Upper lobe of left lung (tissue), 6 donors: ENCODE data around the gene STON1. TPM values are rescaled to one million over a fixed set of nuclear protein-coding genes. Genes with fewer than 3 reads are reported as not detected.
A peak's percentile ranks its signal among the peaks of the same experiment; 100 is the strongest.

Experiments used
- ATAC-seq, 2 donors: fragments of 200-7000 bp; cut with Tn5 transposase; one replicate each; pipeline ENCODE4 v1.9.1; 2022; ENCODE audit warnings: mild to moderate bottlenecking in 2 of 2, moderate library complexity in 2 of 2; ENCODE audit not compliant: low FRiP score in 2 of 2
- DNase-seq, 2 donors: peaks; one replicate each; pipeline ENCODE4 v3.0.0-alpha.2; 2019 to 2020
- H3K27ac ChIP-seq, 4 donors: fragments of 200-600 bp; sonication (generic); one replicate each; pipeline ENCODE4 v1.5.1; 2016 to 2019
- H3K27me3 ChIP-seq, 4 donors: fragments of 200-600 bp; sonication (generic); one replicate each; pipeline ENCODE4 v1.5.1; 2017 to 2019
- H3K36me3 ChIP-seq, 4 donors: fragments of 200-600 bp; sonication (generic); one replicate each; pipeline ENCODE4 v1.5.1; 2016 to 2019
- H3K4me1 ChIP-seq, 4 donors: fragments of 200-600 bp; sonication (generic); one replicate each; pipeline ENCODE4 v1.5.1; 2018 to 2019
- H3K4me3 ChIP-seq, 4 donors: fragments of 200-600 bp; sonication (generic); one replicate each; pipeline ENCODE4 v1.5.1; 2017 to 2019; ENCODE audit warnings: mild to moderate bottlenecking in 2 of 4, moderate library complexity in 1 of 4
- H3K9me3 ChIP-seq, 4 donors: fragments of 200-600 bp; sonication (generic); one replicate each; pipeline ENCODE4 v1.5.1; 2018 to 2019
- CTCF ChIP-seq, 6 experiments: fragments of 450-650 bp in 4 of 6; fragments of 200-600 bp in 2 of 6; sonication (generic) in 2 of 6; IDR thresholded peaks; one replicate each; pipeline ENCODE4 v1.5.1; 2016 to 2019; ENCODE audit warnings: antibody characterized with exemption in 6 of 6
- EP300 ChIP-seq, 4 donors: sonication (generic); formaldehyde crosslinking; IDR thresholded peaks; one replicate each; pipeline ENCODE4 v1.5.1; 2017; ENCODE audit warnings: antibody characterized with exemption in 4 of 4, control low read depth in 2 of 4
- POLR2A ChIP-seq, 4 donors: fragments of 450-650 bp; IDR thresholded peaks; one replicate each; pipeline ENCODE4 v1.5.1; 2016 to 2017; ENCODE audit warnings: antibody characterized with exemption in 4 of 4, mild to moderate bottlenecking in 2 of 4
- POLR2AphosphoS5 ChIP-seq, 2 donors: sonication (generic); formaldehyde crosslinking; IDR thresholded peaks; one replicate each; pipeline ENCODE4 v1.5.1; 2017; ENCODE audit warnings: antibody characterized with exemption in 2 of 2
- WGBS, 2 donors: methylation state at CpG; one replicate each; pipeline ENCODE4 v1.1.5; 2017 to 2018; 5-methylcytosine and 5-hydroxymethylcytosine counted together
- total RNA-seq, 6 donors: library from RNA; depleted of rRNA in 4 of 6; stranded (reverse); fragments of >200 nt in 4 of 6; gene quantifications; one replicate each; pipeline versions ENCODE4 v1.1.0 to v1.2.1, GENCODE V29; 2016 to 2021
- donor health status: DM: no; HTN: no; CAD: no; lungs with moderate emphysema.
- donor health status: DM: no; HTN: yes; CAD: no; lungs with severe emphysema.

STON1 gene
- total RNA-seq, 6 donors from 2014 or later: 13.2 to 27.0 (median 20.0) TPM

- DNase-seq: no peak
- H3K9me3 ChIP-seq: no peaks in the 10 kb centered on the region
- ATAC-seq: no peak
- no peak overlapping the region for H3K27ac ChIP-seq
- TF ChIP-seq POLR2A (IDR thresholded peaks at IDR 0.05) (no peak), CTCF (IDR thresholded peaks at IDR 0.05) (no peak)
- H3K4me1 ChIP-seq: no peaks in the 10 kb centered on the region
- no peaks in the 10 kb centered on the region for H3K27me3 ChIP-seq
- no peak overlapping the region for H3K4me3 ChIP-seq
- peaks cover 0 to 25% (median 2%) of the 10 kb centered on the region in 4 donors for H3K36me3 ChIP-seq
- 94 to 95% methylated on average over 2 of the region's 2 CpGs for WGBS, 2 donors
Observed at GRCh38 chr2:48597492-48597891, 67.5 kb downstream of the STON1 start.

GRCh38 chr2:48600204-48600813 lies 70.4 kb downstream of the STON1 start:
- Histone ChIP-seq H3K36me3 (peaks cover 0 to 17% (median 2%) of the 10 kb centered on the region in 4 donors), H3K27ac (no peak overlapping the region), H3K9me3 (no peaks in the 10 kb centered on the region), H3K4me1 (no peaks in the 10 kb centered on the region), H3K4me3 (no peak overlapping the region), H3K27me3 (no peaks in the 10 kb centered on the region)
- WGBS, 2 donors: 35 to 37% methylated on average over 4 of the region's 4 CpGs
- DNase-seq: no peak
- ATAC-seq: peak in 1 of 2 donors; percentile 70
- no peak for TF ChIP-seq POLR2A (IDR thresholded peaks at IDR 0.05)
- TF ChIP-seq EP300 (IDR thresholded peaks at IDR 0.05): no peak
- TF ChIP-seq CTCF (IDR thresholded peaks at IDR 0.05): peak; percentile 39 to 60 (median 54)
- TF ChIP-seq POLR2AphosphoS5 (IDR thresholded peaks at IDR 0.05): no peak

- TF ChIP-seq POLR2A (IDR thresholded peaks at IDR 0.05) (no peak), POLR2AphosphoS5 (IDR thresholded peaks at IDR 0.05) (no peak), CTCF (IDR thresholded peaks at IDR 0.05) (no peak), EP300 (IDR thresholded peaks at IDR 0.05) (no peak)
- no peak overlapping the region for H3K4me3 ChIP-seq
- ATAC-seq (no peak), DNase-seq (no peak)
- no peaks in the 10 kb centered on the region for H3K27me3 ChIP-seq
- no peaks in the 10 kb centered on the region for H3K9me3 ChIP-seq
- 77 to 80% methylated on average over 3 of the region's 3 CpGs for WGBS, 2 donors
- peaks cover 0 to 12% (median 2%) of the 10 kb centered on the region in 4 donors for H3K36me3 ChIP-seq
- no peak overlapping the region for H3K27ac ChIP-seq
- H3K4me1 ChIP-seq: no peaks in the 10 kb centered on the region
Observed at GRCh38 chr2:48600917-48601316, 71.0 kb downstream of the STON1 start.

- H3K27ac ChIP-seq: no peak overlapping the region
- no peaks in the 10 kb centered on the region for H3K27me3 ChIP-seq
- ATAC-seq (peak in 1 of 2 donors; percentile 79), DNase-seq (peak in 1 of 2 donors; percentile 51)
- H3K4me3 ChIP-seq: no peak overlapping the region
- 55 to 63% methylated on average over 7 of the region's 7 CpGs for WGBS, 2 donors
- no peaks in the 10 kb centered on the region for H3K9me3 ChIP-seq
- no peaks in the 10 kb centered on the region for H3K4me1 ChIP-seq
- TF ChIP-seq EP300 (IDR thresholded peaks at IDR 0.05) (no peak), CTCF (IDR thresholded peaks at IDR 0.05) (peak in 4 of 6 experiments; percentile 19 to 44 (median 28)), POLR2A (IDR thresholded peaks at IDR 0.05) (no peak)
- peaks cover 0 to 12% (median 2%) of the 10 kb centered on the region in 4 donors for H3K36me3 ChIP-seq
Observed at GRCh38 chr2:48601349-48601748, 71.4 kb downstream of the STON1 start.
